CD8-positive, alpha-beta memory T cell (primary cell): ENCODE measurements around the gene EPN3. TPM values are rescaled to one million over a fixed set of nuclear protein-coding genes. Genes with fewer than 3 reads are reported as not detected.

ENCODE experiments used
- CTCF ChIA-PET: fragments of 350-600 bp; sonication (Branson Sonifier 250); formaldehyde crosslinking; loops from one replicate; lab custom pipeline; 2021; ENCODE audit warnings: antibody characterized with exemption; lab: Charles Lee
- POLR2A ChIA-PET: fragments of 350-600 bp; sonication (Branson Sonifier 250); formaldehyde crosslinking; loops from one replicate; lab custom pipeline; 2021; ENCODE audit warnings: antibody characterized with exemption; lab: Charles Lee
- DNase-seq, 5 donors: peaks; one replicate each; pipeline versions ENCODE4 v3.0.0 to v3.0.0-alpha.2; 2020 to 2022; ENCODE audit warnings: mixed read lengths in 1 of 5
- H3K27ac ChIP-seq: one replicate; pipeline ENCODE4 v1.7.0; 2013; ENCODE audit warnings: low read depth, mild to moderate bottlenecking, low read length, moderate library complexity
- H3K27me3 ChIP-seq: 2 replicates; pipeline ENCODE4 v1.7.0; 2013; ENCODE audit warnings: low read length, mild to moderate bottlenecking; ENCODE audit not compliant: insufficient read depth, poor library complexity, severe bottlenecking
- H3K36me3 ChIP-seq: 2 replicates; pipeline ENCODE4 v1.7.0; 2013; ENCODE audit warnings: mild to moderate bottlenecking, low read length, moderate library complexity; ENCODE audit not compliant: insufficient read depth
- H3K4me1 ChIP-seq: 2 replicates; pipeline ENCODE4 v1.7.0; 2013; ENCODE audit warnings: mild to moderate bottlenecking, low read length, moderate library complexity; ENCODE audit not compliant: insufficient read depth
- H3K4me3 ChIP-seq: 2 replicates; pipeline ENCODE4 v1.7.0; 2013; ENCODE audit warnings: mild to moderate bottlenecking, low read length
- H3K9me3 ChIP-seq: 2 replicates; pipeline ENCODE4 v1.7.0; 2013; ENCODE audit warnings: mild to moderate bottlenecking, low read length
- H3K27ac Mint-ChIP-seq, 8 donors: one replicate each; pipeline ENCODE4 v1.8.0; 2020 to 2021; ENCODE audit warnings: mixed read lengths in 8 of 8, mild to moderate bottlenecking in 6 of 8, inconsistent platforms in 3 of 8, moderate library complexity in 3 of 8
- H3K27me3 Mint-ChIP-seq, 2 donors: one replicate each; pipeline ENCODE4 v1.8.0; 2020 to 2021; ENCODE audit warnings: mixed read lengths in 2 of 2, mild to moderate bottlenecking in 1 of 2, moderate library complexity in 1 of 2
- H3K36me3 Mint-ChIP-seq, 3 donors: one replicate each; pipeline ENCODE4 v1.8.0; 2020 to 2021; ENCODE audit warnings: mixed read lengths in 3 of 3, inconsistent platforms in 1 of 3, mild to moderate bottlenecking in 1 of 3
- H3K4me1 Mint-ChIP-seq, 3 donors: one replicate each; pipeline ENCODE4 v1.8.0; 2020 to 2021; ENCODE audit warnings: mixed read lengths in 3 of 3, inconsistent platforms in 1 of 3, mild to moderate bottlenecking in 1 of 3
- H3K4me3 Mint-ChIP-seq, 7 donors: one replicate each; pipeline ENCODE4 v1.8.0; 2020 to 2021; ENCODE audit warnings: mixed read lengths in 7 of 7, mild to moderate bottlenecking in 6 of 7, moderate library complexity in 4 of 7, inconsistent platforms in 2 of 7
- H3K9me3 Mint-ChIP-seq, 5 donors: one replicate each; pipeline ENCODE4 v1.8.0; 2020 to 2022; ENCODE audit warnings: mixed read lengths in 5 of 5, mild to moderate bottlenecking in 3 of 5, moderate library complexity in 2 of 5, inconsistent platforms in 1 of 5
- polyA plus RNA-seq: library from polyadenylated mRNA; unstranded; fragments of 300-500 nt; fragmentation: Illumina TruSeq; gene quantifications from one replicate; pipeline ENCODE4 v1.2.3, GENCODE V29; 2021
- total RNA-seq, 2 experiments: library from RNA; stranded (reverse); gene quantifications; one replicate each; pipeline ENCODE4 v1.2.3, GENCODE V29; 2021

EPN3 gene
- total and polyA plus RNA-seq, 3 experiments from 2014 or later = not detected

GRCh38 chr17:50502301-50502990 lies 30.1 kb upstream of the EPN3 start:
- Mint-ChIP-seq H3K4me1 (peaks cover 0 to 3% (median under 1%) of the 10 kb centered on the region in 3 donors), H3K4me3 (no peak overlapping the region), H3K27me3 (no peaks in the 10 kb centered on the region), H3K36me3 (no peaks in the 10 kb centered on the region), H3K27ac (peak overlapping the region in 1 of 8 donors; percentile 27), H3K9me3 (no peaks in the 10 kb centered on the region)
- H3K4me1 ChIP-seq = peaks cover 6% of the 10 kb centered on the region
- H3K9me3 ChIP-seq = no peaks in the 10 kb centered on the region
- CTCF ChIA-PET = interaction anchor here (1.2 to 2.1 kb wide), 6 partner anchors 9 to 302 kb away, joined by 3 to 7 read pairs (median 4); partner anchors contain the start of gene RSAD1
- no peak for DNase-seq
- no peaks in the 10 kb centered on the region for H3K27me3 ChIP-seq
- H3K36me3 ChIP-seq = no peaks in the 10 kb centered on the region
- no peak overlapping the region for H3K4me3 ChIP-seq
- POLR2A ChIA-PET = no interaction called here
- H3K27ac ChIP-seq = no peak overlapping the region

DNA sequence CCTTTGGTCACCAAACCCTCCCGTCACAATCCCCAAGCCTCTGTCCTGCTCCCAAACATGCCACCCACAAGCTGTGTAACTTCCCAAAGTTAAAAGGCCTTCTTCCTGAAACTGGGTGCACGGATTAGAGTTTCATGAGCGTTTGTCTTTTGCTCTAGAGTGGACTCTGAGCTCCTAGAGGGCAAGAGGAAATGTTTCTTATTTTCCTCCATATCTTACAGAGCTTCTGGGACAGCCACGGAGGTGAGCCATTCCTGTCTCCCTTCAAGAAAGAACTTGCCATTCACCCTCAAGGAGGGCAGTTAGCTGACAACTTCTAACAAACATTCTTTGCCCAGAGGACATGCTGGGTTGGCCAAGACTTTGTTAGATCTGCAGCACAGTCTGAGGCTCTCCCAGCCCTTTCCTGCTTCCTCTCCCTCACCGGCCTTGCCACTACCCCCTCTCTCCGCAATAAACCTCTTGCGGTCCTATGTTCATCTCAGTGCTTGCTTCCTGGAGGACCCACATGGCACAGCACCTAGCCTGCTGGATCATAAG lies 26.9 kb upstream of the EPN3 start:
- Histone ChIP-seq H3K4me3 (no peak overlapping the region), H3K4me1 (peaks cover 14% of the 10 kb centered on the region), H3K9me3 (no peaks in the 10 kb centered on the region), H3K27me3 (no peaks in the 10 kb centered on the region), H3K36me3 (no peaks in the 10 kb centered on the region), H3K27ac (no peak overlapping the region)
- POLR2A ChIA-PET = no interaction called here
- Mint-ChIP-seq H3K4me3 (peak overlapping the region in 1 of 7 donors; percentile 43), H3K4me1 (peaks cover 19 to 23% (median 22%) of the 10 kb centered on the region in 3 donors), H3K9me3 (no peaks in the 10 kb centered on the region), H3K36me3 (no peaks in the 10 kb centered on the region), H3K27ac (peak overlapping the region in 3 of 8 donors; percentile 7 to 35 (median 32)), H3K27me3 (no peaks in the 10 kb centered on the region)
- CTCF ChIA-PET = interaction anchor here (0.7 to 1.3 kb wide), 2 partner anchors 43 to 143 kb away, joined by 3 read pairs; no protein-coding TSS in a partner anchor
- DNase-seq = no peak

DNA sequence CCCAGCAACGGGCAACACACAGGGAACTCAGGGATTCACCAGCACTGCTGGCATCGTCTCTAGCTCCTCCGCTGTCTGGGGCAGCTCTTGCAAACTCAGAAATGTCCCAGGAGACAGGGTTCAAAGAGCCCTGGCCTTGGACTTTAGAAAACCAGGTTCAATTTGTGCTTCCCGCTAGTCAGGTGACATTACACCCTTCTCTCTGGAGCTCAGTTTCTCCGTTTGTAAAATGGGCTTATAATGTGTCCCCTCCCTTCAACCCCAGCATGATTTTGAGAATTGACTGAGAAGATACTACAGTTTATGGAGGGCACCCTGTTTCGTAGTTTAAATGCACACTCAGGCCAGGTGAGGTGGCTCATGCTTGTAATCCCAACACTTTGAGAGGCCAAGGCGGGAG lies 26.2 kb upstream of the EPN3 start:
- Histone ChIP-seq H3K27ac (no peak overlapping the region), H3K9me3 (no peaks in the 10 kb centered on the region), H3K27me3 (no peaks in the 10 kb centered on the region), H3K36me3 (no peaks in the 10 kb centered on the region), H3K4me3 (no peak overlapping the region), H3K4me1 (peaks cover 16% of the 10 kb centered on the region)
- H3K27ac Mint-ChIP-seq = peak overlapping the region in 5 of 8 donors; percentile 11 to 75 (median 35)
- peaks cover 24 to 29% (median 29%) of the 10 kb centered on the region in 3 donors for H3K4me1 Mint-ChIP-seq
- POLR2A ChIA-PET = no interaction called here
- CTCF ChIA-PET = interaction anchor here (1.3 to 1.6 kb wide), 2 partner anchors 109 to 144 kb away, joined by 3 to 5 read pairs; partner anchors contain the start of gene LRRC59
- DNase-seq = no peak
- no peaks in the 10 kb centered on the region for H3K36me3 Mint-ChIP-seq
- no peaks in the 10 kb centered on the region for H3K9me3 Mint-ChIP-seq
- H3K4me3 Mint-ChIP-seq = peak overlapping the region in 1 of 7 donors; percentile 43
- H3K27me3 Mint-ChIP-seq = no peaks in the 10 kb centered on the region

DNA sequence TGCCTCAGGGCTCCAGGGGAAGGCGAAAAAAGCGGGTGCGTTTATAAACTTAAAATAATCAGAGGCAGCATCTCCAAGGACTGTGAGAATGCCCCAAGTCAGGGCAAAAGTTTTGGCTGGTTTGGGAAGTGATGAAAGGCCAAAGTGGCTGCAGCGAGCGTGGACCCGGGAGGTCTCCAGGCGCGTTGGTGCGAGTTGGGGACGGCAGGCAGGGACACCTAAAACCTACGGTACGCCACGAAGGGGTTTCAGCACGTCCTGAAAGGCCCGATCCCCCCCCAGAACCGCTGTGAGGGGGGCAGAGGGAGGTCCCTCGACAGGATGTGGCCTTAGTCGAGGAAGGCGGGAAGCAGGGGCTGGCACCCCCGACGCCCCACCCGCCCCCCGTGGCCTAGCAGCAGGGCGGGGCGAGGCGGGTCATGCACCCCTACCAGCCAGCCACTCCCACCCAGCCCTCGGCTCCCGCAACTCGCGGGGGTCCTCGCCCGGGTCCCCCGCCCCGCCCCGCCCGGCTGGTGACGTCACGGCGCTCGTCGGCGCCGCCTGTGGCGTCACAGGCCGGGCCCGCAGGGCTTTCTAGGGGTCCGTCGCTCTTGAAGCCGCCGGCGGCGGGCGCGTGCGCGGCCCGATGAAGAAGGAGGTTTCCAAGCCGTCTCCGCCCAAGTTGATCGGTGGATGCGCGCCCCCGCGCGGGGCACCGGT lies 24.5 kb upstream of the EPN3 start, which contains the start of gene MYCBPAP:
TSS of gene MYCBPAP (plus strand) at position 569 of the 702 bp plus-strand sequence. CDS start 236 bp downstream, outside the sequence.
- no peaks in the 10 kb centered on the region for H3K9me3 ChIP-seq
- H3K27ac ChIP-seq = peak within 1 kb of the TSS; percentile 73
- H3K36me3 Mint-ChIP-seq = no peaks in the 10 kb centered on the region
- no peaks in the 10 kb centered on the region for H3K27me3 ChIP-seq
- ChIA-PET POLR2A (no interaction called here), CTCF (no interaction called here)
- peaks cover 29 to 34% (median 33%) of the 10 kb centered on the region in 3 donors for H3K4me1 Mint-ChIP-seq
- no peaks in the 10 kb centered on the region for H3K36me3 ChIP-seq
- H3K4me1 ChIP-seq = peaks cover 20% of the 10 kb centered on the region
- peak within 1 kb of the TSS; percentile 84 to 94 (median 89) for H3K4me3 Mint-ChIP-seq
- peak; percentile 75 to 88 (median 80) for DNase-seq
- H3K4me3 ChIP-seq = peak within 1 kb of the TSS; percentile 84
- no peaks in the 10 kb centered on the region for H3K9me3 Mint-ChIP-seq
- peaks cover 0 to 3% of the 10 kb centered on the region in 2 donors for H3K27me3 Mint-ChIP-seq
- peak within 1 kb of the TSS; percentile 66 to 98 (median 95) for H3K27ac Mint-ChIP-seq

- Histone ChIP-seq H3K4me1 (peaks cover 20% of the 10 kb centered on the region), H3K27me3 (no peaks in the 10 kb centered on the region), H3K9me3 (no peaks in the 10 kb centered on the region), H3K4me3 (peak overlapping the region; percentile 84), H3K27ac (peak overlapping the region; percentile 73), H3K36me3 (no peaks in the 10 kb centered on the region)
- H3K36me3 Mint-ChIP-seq = no peaks in the 10 kb centered on the region
- peak overlapping the region; percentile 58 to 98 (median 90) for H3K27ac Mint-ChIP-seq
- no peak for DNase-seq
- H3K4me3 Mint-ChIP-seq = peak overlapping the region; percentile 80 to 94 (median 89)
- CTCF ChIA-PET = interaction anchor here (0.7 to 1.4 kb wide), 3 partner anchors 29 to 210 kb away, joined by 3 to 5 read pairs (median 3); partner anchors contain the start of gene LRRC59
- H3K27me3 Mint-ChIP-seq = peaks cover 0 to 3% of the 10 kb centered on the region in 2 donors
- H3K9me3 Mint-ChIP-seq = no peaks in the 10 kb centered on the region
- POLR2A ChIA-PET = no interaction called here
- H3K4me1 Mint-ChIP-seq = peaks cover 27 to 34% (median 33%) of the 10 kb centered on the region in 3 donors
These were observed 23.7 kb upstream of the EPN3 start for GRCh38 chr17:50508573-50509460.

- Histone ChIP-seq H3K4me1 (peaks cover 14% of the 10 kb centered on the region), H3K9me3 (no peaks in the 10 kb centered on the region), H3K27ac (no peak overlapping the region), H3K27me3 (no peaks in the 10 kb centered on the region), H3K4me3 (no peak overlapping the region), H3K36me3 (no peaks in the 10 kb centered on the region)
- no peaks in the 10 kb centered on the region for H3K9me3 Mint-ChIP-seq
- CTCF ChIA-PET = interaction anchor here (1.4 to 1.5 kb wide), 2 partner anchors 9 to 26 kb away, joined by 3 to 4 read pairs; no protein-coding TSS in a partner anchor
- H3K27ac Mint-ChIP-seq = peak overlapping the region in 7 of 8 donors; percentile 34 to 87 (median 58)
- DNase-seq = peak in 2 of 5 donors; percentile 31 to 67
- H3K4me3 Mint-ChIP-seq = peak overlapping the region; percentile 8 to 67 (median 51)
- POLR2A ChIA-PET = no interaction called here
- no peaks in the 10 kb centered on the region for H3K36me3 Mint-ChIP-seq
- peaks cover 27 to 34% (median 33%) of the 10 kb centered on the region in 3 donors for H3K4me1 Mint-ChIP-seq
- H3K27me3 Mint-ChIP-seq = peaks cover 0 to 3% of the 10 kb centered on the region in 2 donors
These were observed 21.5 kb upstream of the EPN3 start for GRCh38 chr17:50511058-50511457.

DNA sequence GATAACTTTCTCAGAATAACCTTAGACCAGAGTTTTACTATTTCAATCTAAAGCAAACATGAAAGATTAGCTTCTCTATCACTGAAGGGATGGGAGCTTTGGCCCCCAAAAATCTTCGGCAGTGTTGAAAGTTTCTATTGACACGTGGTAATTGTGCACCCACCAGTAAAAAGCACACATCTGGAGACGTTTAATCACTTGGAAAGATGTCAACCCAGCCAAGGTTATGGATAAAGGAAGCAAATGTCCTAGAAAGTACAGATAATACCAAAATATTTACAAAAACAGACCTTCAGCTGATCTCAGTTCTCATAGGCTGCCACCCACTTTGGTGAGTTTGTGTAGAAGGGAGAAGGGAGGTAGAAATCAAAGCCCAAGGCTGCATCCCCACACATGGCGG lies 19.0 kb upstream of the EPN3 start:
- ChIA-PET POLR2A (no interaction called here), CTCF (no interaction called here)
- H3K4me1 ChIP-seq = peaks cover 13% of the 10 kb centered on the region

More for the DNA sequence above, 19.0 kb upstream of the EPN3 start:
- Histone ChIP-seq H3K27ac (no peak overlapping the region), H3K9me3 (no peaks in the 10 kb centered on the region), H3K27me3 (no peaks in the 10 kb centered on the region), H3K4me3 (no peak overlapping the region), H3K36me3 (no peaks in the 10 kb centered on the region)
- H3K27ac Mint-ChIP-seq = no peak overlapping the region
- H3K9me3 Mint-ChIP-seq = no peaks in the 10 kb centered on the region
- no peak for DNase-seq
- no peaks in the 10 kb centered on the region for H3K36me3 Mint-ChIP-seq
- H3K4me1 Mint-ChIP-seq = peaks cover 21 to 28% (median 28%) of the 10 kb centered on the region in 3 donors
- H3K4me3 Mint-ChIP-seq = no peak overlapping the region
- H3K27me3 Mint-ChIP-seq = peaks cover 0 to 3% of the 10 kb centered on the region in 2 donors
